Measurements from ENCODE around the gene DLX5. TPM values are rescaled to one million over a fixed set of nuclear protein-coding genes. Genes with fewer than 3 reads are reported as not detected.

DLX5 gene
- total RNA-seq, 4 donors from 2014 or later, result 0.26 to 5.9 (median 0.52) TPM; not detected in 1

DNA sequence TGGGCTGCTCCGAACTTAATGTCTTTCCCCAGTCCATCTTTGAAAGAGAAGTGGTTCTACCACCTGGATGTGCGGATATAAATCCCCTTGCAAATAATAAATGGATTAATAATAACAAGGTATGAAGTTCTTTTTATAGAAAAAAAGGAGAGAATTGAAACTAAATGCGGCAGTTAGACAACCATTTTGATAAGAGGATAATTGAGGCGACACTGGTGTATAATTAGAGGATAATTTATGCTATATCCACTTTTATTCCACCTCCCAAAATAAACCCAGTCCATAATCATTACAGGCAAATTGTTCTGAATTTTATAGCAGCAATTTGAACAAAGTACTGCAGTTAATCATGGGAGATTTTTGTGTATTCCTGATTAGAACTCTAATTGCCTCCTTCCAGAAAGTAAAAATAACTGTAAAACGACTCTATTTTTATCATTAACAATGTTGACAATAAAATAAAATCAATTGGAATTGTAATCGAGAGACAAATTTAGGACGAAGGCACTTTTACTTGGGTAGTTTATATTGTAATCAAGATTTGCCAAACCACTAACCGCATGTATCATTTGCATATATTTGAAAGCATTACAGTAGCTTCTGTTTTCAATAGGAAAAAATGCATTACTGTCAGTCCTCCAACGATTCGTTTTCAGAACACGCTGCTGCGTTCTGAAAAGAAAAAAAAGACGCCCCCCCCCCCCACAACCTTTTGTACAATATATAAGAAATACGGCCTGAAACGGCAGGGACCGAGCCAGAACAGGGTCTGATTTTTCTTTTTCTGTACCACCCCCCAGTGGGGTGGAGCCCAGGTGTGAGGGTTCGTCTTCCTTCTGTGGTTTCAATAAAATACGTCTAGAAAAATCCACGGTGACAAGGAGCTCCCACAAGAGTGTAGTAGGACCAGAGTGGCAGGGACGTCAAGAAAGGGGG, 20.1 kb downstream of the DLX5 start:
- H3K27me3 ChIP-seq, result peaks cover 30 to 71% of the 10 kb centered on the region in 2 donors
- no peak for DNase-seq
- intact Hi-C loops (cut with DNase I; ENCODE audit: low total_unique reads), result no loop called here

DNA sequence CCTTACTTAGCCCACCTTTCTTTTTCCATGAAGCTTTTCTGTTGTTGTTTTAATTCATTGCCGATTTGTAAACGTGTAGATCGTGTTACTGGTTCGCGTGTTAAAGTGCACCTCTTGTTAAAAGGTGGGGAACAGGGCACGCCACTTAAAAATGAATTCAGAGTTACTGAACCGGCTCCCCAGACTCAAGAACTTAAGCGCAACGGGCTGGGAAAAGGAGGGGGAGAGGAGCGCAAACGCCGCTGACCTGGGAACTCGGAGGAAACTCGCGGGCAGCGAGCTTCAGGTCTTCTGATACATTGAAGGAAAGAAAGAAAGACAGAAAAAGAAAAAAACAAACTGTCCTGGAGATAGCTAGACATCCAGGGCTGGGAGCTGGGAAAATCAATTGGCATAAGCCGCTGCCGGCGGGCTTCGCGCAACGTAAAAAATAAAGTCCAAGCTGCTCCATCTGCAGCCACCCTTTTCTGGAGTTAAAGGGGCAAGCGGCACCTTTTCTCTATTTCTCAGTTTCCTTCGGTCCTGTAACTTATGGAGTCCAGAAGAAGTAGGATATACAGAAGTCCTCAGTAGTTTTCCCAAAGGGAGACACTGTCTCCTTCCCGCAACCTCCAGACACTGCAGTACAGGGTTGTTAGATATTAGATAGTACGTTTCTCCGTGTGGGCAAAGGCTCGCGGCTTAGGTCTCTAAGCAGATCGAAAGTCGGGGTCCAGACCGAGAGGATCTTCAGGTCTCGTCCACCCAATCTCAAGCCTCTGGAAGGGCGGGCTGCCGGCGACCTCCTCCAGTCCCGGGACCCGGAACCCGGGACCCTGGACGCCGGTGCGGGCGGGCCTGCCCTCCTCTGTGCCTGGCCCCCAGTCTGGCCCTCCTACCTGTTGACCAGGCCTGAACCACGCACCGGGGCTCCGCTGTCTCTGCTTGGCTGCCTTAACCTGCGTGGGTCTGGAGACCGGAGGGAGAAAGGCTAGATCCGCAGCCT, 21.1 kb downstream of the DLX5 start:
- Histone ChIP-seq H3K4me3 (no peak overlapping the region), H3K4me1 (peaks cover 0 to 5% of the 10 kb centered on the region in 2 donors), H3K9me3 (no peaks in the 10 kb centered on the region), H3K36me3 (no peaks in the 10 kb centered on the region), H3K27me3 (peaks cover 30 to 75% of the 10 kb centered on the region in 2 donors), H3K27ac (no peak overlapping the region)
- intact Hi-C loops (cut with DNase I; ENCODE audit: low total_unique reads), result no loop called here
- no peak for TF ChIP-seq POLR2A (IDR thresholded peaks at IDR 0.05)
- TF ChIP-seq CTCF (IDR thresholded peaks at IDR 0.05), result no peak
- DNase-seq, result no peak

More for the DNA sequence above, 20.1 kb downstream of the DLX5 start:
- Histone ChIP-seq H3K4me3 (peak overlapping the region in 1 of 2 donors; percentile 37), H3K36me3 (no peaks in the 10 kb centered on the region), H3K9me3 (no peaks in the 10 kb centered on the region), H3K27ac (no peak overlapping the region), H3K4me1 (peaks cover 0 to 5% of the 10 kb centered on the region in 2 donors)
- TF ChIP-seq CTCF (IDR thresholded peaks at IDR 0.05) (no peak), POLR2A (IDR thresholded peaks at IDR 0.05) (no peak)

DNA sequence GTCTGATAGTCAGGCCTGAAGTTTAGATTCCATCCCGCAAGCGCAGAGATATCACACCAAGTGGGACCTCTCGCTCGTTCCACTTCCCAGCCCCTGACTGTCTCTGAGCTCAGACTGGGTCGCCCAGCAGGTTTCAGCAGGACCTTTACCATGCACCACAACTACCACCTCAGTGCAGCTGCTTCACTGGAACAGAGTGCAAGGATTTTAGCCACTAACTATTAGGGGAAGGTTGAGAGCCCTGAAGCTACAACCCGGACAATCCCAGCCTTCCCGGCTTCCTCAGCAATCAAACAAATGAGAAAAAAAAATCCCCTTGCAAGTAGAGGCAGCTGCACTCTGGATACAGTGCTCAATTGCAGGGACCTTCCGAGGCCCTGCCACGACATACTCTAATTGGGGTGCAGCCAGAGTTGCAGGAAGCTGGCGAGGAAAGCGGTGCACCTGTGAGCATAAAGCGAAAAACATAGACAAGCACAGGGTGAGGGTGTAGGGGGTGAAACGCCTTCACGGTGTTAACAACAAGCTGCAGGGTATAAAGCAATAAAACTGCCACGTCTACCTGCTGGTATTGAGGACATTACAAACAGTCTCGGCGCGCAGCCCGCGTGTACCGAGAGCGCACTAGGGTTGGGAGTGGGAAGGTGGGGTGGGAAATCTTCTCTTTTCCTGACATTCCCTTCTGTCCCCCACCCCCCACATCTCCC, 21.9 kb downstream of the DLX5 start:
- peaks cover 32 to 78% of the 10 kb centered on the region in 2 donors for H3K27me3 ChIP-seq
- peaks cover 0 to 5% of the 10 kb centered on the region in 2 donors for H3K4me1 ChIP-seq
- no peak for DNase-seq
- TF ChIP-seq POLR2A (IDR thresholded peaks at IDR 0.05), result no peak
- no peak for TF ChIP-seq CTCF (IDR thresholded peaks at IDR 0.05)
- H3K4me3 ChIP-seq, result no peak overlapping the region
- H3K9me3 ChIP-seq, result no peaks in the 10 kb centered on the region
- intact Hi-C loops (cut with DNase I; ENCODE audit: low total_unique reads), result no loop called here
- no peak overlapping the region for H3K27ac ChIP-seq
- H3K36me3 ChIP-seq, result no peaks in the 10 kb centered on the region

DNA sequence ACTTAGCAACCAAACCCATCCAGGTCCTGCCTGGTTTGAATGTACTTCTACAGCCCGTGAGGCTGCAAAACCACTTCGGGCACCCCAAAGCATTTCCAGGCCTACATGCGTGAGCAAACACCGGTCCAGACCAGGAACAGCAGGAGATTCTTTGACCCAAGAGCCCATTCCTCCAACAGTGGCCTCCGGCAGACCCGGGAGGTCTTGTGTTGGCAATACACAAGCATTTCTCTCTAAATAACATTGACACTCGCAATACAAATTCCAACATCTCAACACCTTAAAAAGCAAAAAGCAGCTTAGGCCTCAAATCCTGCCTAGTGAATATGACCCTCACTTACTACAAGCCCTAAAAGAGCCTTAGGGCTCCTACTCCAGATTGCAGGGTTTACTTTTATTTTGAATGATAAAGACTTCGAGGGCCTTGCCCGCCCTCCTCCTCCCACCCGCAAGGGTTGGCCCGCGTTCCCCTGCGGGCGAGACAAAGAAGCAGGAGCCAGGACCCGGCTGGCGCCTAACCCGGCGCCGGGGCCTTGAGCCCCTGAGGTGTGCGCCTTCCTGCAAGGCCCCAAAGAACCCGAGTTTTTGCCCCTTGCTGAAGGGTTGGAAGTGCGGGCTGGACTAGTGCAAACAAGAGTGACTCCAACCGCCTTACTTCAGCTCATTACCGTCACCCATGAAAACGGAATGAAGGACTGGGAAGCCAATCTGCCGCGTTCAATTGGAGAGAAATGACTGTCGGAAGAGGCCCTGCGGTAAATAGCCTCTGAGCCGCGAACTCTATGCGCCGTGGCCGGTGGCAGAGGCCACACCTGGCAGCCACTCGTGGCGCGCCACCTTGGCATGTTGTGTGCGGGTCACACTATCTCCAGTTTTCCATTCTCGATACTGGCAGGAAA, 22.7 kb downstream of the DLX5 start:
- H3K36me3 ChIP-seq, result no peaks in the 10 kb centered on the region
- TF ChIP-seq POLR2A (IDR thresholded peaks at IDR 0.05) (no peak), CTCF (IDR thresholded peaks at IDR 0.05) (no peak)
- intact Hi-C loops (cut with DNase I; ENCODE audit: low total_unique reads), result no loop called here
- no peaks in the 10 kb centered on the region for H3K9me3 ChIP-seq
- no peak for DNase-seq
- H3K4me1 ChIP-seq, result peaks cover 0 to 5% of the 10 kb centered on the region in 2 donors
- no peak overlapping the region for H3K4me3 ChIP-seq
- H3K27me3 ChIP-seq, result peaks cover 37 to 78% of the 10 kb centered on the region in 2 donors
- no peak overlapping the region for H3K27ac ChIP-seq
